SIG-M5 treated with dmso at 0.1 percent for 504 hours (cell line): Measurements from ENCODE around the gene CELF4.

Source experiments
- DNase-seq: peaks from one replicate; lab custom pipeline; 2025; ENCODE audit not compliant: unreplicated experiment; lab: John Stamatoyannopoulos, UW

Gene CELF4

GRCh38 chr18:37527395-37527794 lies 38.2 kb downstream of the CELF4 start:
- no peak for DNase-seq

GRCh38 chr18:37525262-37525585 lies 40.4 kb downstream of the CELF4 start:
- DNase-seq, result no peak

DNA sequence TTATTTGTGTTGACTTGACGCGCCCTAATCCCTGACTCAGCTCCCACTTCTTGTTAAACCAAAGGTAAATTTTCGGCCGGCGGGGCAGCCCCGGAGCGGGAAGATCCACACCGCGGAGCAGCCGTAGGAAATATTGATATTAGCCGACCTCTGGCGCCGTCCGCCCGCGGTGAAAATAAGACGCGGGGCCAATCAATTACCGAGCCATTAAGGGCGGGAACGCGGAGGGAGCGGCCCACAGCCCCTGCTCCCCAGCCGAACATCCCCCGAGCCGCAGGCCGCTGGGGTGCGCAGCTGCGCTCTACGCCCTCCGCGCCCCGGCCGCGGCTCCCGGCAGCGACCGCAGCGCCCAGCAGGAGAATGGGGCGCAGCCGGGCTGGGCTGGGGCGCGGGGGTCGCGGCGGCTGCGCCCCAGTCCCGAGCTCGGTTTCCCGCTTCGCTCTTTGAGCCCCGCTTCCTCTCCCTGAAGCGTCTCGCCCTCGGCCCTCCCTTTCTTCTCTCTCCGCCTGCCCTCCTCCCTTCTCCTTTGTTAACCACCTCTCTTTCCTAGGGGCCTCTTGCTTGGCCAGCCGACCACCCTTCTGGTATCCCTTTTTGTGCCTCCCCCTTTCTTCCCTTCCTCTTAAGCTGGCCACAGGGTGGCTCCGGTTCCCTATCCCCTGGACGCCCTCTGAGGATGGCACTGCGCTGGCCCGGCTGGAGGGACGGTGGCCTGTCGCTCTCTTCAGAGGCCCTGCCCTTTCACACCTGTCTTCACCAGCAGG lies 40.9 kb downstream of the CELF4 start:
- no peak for DNase-seq

DNA sequence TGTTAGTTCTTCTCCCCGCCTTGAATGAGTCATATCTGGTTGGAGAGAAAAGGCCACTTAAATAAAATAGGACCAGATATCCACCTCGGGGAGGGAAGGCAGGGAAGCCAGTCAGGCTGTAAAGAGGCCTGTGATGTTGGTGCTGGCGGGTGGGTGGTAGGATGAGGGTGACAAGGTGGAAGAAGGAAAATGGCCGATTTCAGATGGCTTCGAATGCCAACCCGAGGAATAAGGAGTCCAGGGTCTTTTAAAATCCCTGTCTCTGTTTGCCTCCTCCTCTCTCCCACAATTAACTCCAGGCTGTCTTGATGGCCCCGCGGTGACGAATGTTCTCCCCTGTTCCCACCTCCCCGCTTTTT lies 41.5 kb downstream of the CELF4 start:
- no peak for DNase-seq

GRCh38 chr18:37521510-37522465 lies 43.8 kb downstream of the CELF4 start:
- no peak for DNase-seq

GRCh38 chr18:37520508-37520907 lies 45.1 kb downstream of the CELF4 start:
- no peak for DNase-seq

DNA sequence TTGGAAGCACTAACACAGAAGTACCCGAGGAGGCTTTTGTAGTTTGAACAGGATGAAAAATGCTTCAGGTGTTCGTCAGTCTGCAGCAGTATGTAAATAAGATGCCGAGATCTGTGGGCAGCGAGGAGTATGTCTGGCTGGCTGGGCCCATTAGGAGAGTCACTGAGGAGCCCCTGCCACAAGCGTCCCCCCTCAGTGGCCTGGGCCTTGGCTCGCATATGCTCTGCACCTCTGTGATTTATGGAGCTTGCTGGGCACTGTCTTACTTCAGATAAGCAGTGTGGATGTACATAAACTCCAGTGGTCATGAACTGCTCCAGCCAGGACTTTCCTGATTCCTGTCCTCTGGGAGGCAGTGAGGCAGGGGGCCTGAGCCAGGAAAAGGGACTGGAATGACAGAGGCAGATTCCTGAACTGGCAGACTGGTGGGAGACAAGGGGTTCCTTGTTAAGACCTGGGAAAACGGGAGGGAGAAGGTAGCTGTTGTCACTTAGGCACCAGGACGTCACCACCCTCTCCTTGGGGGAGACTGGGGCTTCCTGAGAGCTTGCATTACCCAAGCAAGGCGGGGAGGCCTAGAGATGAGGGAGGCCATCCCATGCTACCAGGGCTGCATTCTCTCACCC lies 46.0 kb downstream of the CELF4 start:
- DNase-seq, result no peak

DNA sequence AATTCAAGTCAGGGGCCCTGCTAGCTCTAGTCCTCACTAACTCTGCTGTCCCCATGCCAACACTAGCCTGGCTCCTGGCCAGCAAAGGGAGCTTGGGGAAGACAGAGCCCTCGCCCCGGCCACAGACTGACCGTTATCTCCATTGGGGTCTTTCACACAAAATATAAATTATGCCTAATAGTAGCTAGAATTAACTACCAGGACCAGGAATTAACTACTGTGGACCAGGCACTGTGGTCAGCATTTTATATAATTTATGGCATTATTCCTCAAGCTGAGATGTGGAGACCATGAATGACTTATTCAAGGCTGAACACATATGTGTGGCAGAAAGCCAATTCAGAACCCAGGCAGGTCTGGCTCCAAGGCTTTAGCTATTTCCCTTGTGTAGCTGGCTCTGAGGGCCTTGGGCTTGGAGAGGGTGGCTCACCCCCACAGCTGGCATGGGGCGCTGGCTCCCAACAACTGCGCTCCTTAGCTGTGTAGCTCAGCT lies 49.2 kb downstream of the CELF4 start:
- no peak for DNase-seq

GRCh38 chr18:37514953-37515352 lies 50.6 kb downstream of the CELF4 start:
- DNase-seq, result no peak

- no peak for DNase-seq
These were observed 53.2 kb downstream of the CELF4 start for GRCh38 chr18:37512400-37512799.

GRCh38 chr18:37511721-37512298 lies 53.8 kb downstream of the CELF4 start:
- no peak for DNase-seq

DNA sequence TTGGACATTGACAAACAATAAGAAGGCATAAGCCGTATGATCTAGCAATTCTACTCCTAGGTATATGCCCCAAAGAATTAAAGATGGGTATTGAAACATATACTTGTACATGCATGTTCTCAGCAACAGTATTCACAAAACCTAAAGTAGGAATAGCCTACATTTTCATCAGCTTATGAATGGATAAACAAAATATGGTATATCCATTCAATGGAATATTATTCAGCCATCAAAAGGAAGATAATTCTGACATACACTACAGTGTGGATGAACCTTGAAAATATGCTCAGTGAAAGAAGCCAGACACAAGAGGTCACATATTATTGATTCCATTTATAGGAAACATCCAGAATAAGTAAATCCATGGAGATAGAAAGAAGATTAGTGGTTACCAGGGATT lies 56.0 kb downstream of the CELF4 start:
- no peak for DNase-seq

DNA sequence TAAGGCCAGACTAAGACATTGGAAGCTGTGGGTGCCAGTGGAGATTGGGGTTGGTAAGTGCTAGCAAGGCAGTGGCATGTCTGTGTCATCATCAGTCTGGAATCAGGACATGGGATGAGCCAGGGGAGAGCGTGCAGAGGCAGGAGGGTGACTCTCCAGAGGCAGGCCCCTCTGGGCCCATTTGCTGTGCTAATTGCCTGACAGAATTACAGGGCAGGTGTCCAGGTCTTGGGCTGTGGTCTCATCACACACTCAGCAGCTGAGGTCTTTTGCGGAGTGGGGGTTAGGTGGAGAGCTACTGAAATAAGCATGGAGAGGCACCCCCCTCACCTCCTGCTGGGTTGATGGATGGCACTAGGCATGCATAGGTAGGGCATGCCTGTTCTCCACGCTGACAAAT lies 57.4 kb downstream of the CELF4 start:
- DNase-seq, result no peak

DNA sequence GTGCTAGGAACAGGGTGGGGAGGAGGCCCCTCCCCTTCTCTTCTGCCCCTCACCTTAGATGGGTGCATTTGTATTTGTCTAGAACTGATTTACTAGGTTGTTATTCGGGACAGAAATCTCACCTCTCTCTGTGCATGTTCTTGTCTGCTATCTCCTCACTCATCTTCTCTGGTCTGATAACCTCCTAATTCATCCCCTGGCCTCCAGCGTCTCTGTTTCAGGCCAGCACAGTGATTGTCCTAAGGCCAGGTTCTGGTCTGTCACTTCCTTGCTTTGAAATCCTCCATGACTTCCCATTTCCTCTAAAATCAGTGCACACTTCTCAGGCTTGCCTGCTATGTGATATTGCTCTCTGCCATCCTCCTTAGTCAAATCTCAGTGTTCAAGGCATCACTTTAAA lies 58.4 kb downstream of the CELF4 start:
- DNase-seq, result no peak

DNA sequence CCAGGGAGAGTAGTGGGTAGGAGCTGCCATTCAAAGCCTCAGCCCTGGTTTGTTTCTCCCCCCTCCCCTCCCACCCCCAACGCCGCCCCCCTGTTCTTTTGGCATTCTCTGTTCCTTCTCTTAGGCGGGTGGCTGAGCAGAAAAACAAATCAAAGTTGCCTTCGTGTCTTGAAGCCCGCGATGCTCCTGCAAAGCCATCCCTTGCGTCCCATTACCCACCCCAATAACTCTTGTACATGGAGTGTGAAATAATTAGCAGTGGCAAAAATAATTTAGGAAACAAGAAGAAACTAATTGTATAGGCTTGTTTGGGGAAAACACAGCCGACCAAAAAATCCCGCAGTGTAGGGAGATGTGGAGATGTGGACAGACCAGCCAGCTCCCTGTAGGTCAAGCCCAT lies 59.6 kb downstream of the CELF4 start:
- DNase-seq, result no peak

DNA sequence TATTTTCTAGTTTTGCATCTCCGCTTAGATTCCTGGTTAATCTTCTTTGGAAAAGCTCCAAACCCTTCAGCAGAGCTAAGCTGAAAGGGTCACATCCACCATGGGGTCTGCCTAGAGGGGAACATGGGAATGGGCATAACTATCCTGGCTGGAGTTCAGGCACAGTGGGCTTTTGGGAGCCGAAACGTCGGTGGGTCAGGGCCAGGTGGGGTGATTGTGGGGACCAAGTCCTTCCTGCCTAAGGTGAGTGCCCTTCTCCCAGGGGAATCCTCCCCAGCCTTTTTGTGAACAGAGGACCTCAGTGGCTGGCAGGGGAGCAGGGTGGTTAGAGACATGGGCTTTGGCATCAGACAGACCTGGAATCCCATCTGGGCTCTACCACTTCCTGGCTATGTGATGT lies 60.3 kb downstream of the CELF4 start:
- no peak for DNase-seq

- DNase-seq, result no peak
These were observed 63.0 kb downstream of the CELF4 start for GRCh38 chr18:37502601-37503000.

DNA sequence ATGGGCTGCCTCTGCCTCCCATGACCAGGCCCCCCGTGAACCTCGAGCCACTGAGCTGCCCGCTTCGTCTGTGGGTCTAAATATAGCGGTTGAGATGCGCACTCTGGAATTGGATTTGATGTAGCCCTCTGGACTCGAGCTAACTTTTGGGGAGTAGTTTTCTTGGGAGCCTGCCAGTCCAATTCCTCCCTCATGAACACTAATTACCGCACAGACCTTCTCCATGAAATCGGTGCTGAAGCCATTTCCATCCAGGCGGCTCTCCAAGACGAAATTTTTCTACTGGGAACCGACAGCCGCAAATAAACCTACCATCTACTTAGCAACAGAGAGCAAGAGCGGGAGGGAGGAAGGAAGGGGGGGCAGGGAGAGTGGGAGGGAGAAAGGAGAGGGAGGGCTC lies 63.6 kb downstream of the CELF4 start:
- no peak for DNase-seq

DNA sequence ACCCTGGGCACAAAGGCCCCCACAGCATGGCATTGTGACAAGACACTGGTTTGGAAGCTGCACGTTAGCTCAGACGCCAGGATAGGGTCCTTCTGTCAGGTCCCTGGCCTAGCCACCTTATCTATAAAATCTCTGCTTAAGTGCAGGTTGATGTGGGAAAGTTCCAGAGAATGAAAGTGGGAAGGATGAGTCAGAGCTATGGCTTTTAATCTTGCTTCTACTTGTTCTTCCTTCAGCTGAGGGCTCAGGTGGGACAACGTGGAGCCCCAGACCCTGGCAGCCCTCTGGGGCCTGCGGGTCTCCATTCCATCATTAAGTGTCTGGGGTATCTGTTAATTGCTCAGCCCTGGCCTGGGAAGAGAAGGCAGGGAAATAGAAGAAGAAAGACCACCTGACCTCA lies 64.5 kb downstream of the CELF4 start:
- DNase-seq, result no peak

DNA sequence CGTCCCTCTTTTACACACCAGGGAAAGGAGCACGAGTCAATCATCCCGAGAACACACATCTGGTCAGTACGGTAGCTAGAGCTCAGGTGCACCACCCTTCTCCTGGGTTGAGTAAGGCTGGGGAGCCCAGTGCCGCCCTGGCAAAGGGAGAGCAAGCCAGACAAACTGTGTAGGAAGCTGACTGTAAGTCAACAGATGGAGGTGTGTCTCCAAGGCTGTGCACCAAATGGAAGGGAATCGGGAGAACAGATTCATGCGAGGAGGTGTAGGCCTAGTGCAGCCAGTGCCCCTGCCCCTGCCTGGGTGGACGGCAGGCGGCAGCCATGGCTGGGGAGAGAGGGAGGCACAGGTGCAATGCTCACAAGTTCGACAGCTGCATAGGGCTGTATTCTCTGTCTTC lies 65.7 kb downstream of the CELF4 start:
- no peak for DNase-seq

DNA sequence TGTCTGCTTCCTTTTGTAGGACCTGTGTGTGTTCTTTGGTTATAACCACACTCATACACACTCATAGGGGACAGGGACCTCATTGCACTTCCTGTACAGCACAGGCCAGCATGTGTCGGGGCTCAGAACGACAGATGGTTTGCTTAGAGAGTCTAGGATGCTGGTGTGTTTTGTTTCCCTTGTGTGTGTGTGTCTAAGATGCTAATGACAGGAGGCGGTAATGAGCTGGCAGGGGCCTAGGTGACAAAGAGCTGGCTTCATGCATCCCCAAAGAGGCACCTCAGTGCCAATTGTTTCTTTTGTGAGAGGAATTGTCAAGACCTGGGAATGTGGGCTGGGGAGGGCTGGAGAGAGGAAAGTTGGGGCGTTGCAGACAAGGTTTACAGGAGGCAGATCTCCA lies 66.6 kb downstream of the CELF4 start:
- DNase-seq, result no peak
